Hematopoietic multipotent progenitor cell treated with erythropoietin and hydrocortisone succinate and interleukin-3 and kit ligand, for 8 days (in vitro differentiated cells): ENCODE measurements around the gene ABHD17C.

Experiments
- DNase-seq: peaks from one replicate; pipeline ENCODE4 v3.0.0-alpha.2; 2015

The ABHD17C gene

GRCh38 chr15:80790236-80790635 lies 95.1 kb downstream of the ABHD17C start:
- no peak for DNase-seq

GRCh38 chr15:80791004-80791403 lies 95.9 kb downstream of the ABHD17C start:
- DNase-seq: no peak

DNA sequence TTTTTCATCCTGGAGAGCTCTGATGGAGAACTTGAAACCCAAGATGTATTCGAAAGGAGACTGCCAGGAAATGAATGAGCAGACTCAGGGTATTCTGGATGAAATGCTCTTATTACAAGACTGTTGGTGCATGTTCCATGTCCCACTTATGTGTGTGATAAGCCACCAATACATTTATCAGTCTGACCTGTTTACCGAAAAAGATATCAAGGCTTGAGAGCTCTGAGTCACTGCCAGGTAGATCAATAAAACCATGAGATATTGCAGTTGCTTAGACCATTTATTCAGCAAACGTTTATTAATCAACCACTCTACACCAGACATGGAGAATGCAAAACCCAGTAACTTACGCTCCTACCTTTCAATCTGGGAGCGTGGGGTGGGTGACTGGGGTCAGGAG lies 101.3 kb downstream of the ABHD17C start:
- DNase-seq: no peak

- no peak for DNase-seq
Measured at GRCh38 chr15:80798911-80799310, 103.8 kb downstream of the ABHD17C start.

DNA sequence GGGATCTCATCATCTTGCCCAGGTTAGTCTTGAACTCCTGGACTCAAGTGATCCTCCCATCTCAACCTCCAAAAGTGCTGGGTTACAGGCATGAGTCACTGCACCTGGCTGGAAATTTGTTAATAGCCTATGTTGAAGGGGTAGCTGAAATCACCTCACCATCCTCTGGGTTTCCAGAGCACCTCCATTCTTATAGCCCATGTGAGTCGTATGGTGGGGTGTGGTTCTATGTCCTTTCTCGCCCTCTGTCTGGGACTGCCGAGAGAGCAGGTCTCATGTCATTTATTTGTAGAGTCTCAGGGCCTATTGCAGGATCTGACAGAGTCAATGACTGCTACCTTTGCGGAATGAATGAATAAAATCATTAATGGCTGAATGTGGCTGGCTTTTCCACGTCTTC lies 105.0 kb downstream of the ABHD17C start:
- DNase-seq: no peak

DNA sequence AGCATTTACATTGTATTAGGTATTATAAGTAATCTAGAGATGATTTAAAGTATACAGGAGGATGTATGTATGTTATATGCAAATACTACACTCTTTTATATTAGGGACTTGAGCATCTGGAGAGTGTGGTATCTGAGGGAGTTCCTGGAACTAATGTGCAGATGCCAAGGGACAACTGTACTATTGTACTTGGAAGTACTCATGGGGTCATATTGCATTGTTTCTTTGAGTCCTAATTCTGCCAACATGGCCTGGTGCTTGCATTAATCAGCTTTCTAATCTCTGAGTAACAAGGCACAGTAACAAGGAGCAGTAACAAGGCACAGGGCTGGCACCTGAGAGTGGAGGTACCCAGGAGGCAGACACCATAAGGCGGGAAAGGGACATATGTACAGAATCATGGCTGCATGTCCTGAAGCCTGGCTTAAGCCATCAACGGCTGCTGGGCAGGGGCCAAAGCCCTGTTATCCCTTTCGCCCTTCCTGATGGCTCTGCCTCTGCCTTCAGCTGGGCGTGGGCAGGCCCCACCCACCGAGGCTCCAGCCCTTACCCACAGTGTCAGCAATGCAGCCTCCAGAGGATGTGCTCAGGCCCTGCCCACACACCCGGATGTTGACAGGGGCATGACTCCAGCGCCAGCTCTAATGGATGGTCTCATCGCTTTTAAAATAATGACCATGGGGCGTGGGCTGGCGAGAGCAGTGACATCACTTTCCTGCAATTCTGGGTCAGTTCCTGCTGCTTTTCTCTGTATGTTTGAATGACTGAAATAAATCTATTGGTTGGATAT lies 107.0 kb downstream of the ABHD17C start:
- no peak for DNase-seq

DNA sequence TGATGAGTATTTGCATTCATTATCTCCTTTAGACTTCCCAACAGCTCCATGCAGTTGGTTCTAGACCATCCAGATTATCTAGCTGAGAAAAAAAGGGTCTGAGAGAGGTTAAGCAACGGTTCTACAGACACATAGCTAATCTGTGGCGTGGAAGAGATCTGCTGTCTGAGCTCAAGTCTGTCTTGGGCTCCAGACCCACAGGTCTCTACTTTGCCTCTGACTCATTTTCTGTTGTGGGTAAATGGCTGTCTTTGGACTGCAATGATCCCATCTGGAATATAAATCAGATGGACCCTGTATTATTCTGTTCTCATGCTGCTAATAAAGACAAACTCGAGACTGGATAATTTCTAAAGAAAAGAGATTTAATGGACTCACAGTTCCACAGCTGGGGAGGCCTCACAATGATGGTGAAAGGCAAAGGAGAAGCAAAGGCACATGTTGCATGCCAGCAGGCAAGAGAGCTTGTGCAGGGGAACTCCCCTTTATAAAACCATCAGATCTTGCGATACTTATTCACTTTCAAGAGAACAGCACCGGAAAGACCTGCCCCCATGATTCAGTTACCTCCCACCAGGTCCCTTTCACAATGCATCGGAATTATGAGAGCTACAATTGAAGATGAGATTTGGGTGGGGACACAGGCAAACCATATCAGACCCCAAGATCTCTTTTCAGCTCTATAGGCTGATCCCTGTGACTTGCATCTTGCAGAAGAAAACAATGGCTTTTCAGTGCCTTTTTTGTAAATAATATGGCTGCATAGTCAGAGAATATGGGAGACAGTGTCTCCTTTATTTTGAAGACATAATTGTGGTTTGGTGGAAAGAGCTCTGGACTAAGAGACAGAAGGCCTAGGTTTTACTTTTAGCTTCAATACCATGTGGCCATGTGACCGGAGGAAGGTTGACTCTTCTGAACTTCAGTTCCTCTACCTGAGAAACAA lies 108.7 kb downstream of the ABHD17C start:
- no peak for DNase-seq

DNA sequence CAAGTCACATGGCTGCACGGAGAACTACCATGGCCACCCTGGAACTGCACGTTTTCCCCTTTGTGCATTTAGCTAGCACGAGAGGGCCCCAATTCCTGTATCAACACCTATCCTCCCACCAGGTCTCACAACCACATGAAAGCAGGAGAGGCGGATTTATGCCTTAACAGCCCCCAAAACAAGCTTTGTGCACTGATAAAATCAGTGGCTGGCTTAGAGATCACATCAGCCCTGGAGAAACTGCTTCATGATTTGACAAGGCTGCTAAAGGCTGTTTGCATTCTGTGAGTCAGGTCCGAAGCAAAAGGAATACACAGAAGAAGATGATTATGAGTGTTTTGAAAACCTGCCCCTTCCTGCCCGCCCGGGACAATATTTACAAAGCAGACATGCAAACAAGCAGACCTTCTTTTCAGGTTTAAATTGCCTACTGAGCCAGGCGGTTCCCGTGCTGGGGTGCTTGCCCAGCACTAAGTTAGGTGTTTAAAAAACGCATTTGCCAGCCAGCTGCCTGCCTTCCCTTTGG lies 109.9 kb downstream of the ABHD17C start:
- no peak for DNase-seq
